Measurements from ENCODE around the gene F5.
A peak's percentile ranks its signal among the peaks of the same experiment; 100 is the strongest.

Gene F5

GRCh38 chr1:169588112-169588511 lies 1.8 kb upstream of the F5 start:
- DNase-seq: no peak

GRCh38 chr1:169586067-169586394 lies 250 bp downstream of the F5 start:
- DNase-seq: no peak

GRCh38 chr1:169585181-169585580 lies 1.1 kb downstream of the F5 start:
- DNase-seq: no peak

- DNase-seq: no peak
Observed at GRCh38 chr1:169584483-169585144, 1.7 kb downstream of the F5 start.

GRCh38 chr1:169577981-169578738 lies 8.1 kb downstream of the F5 start:
- DNase-seq: no peak

- no peak for DNase-seq
Observed at GRCh38 chr1:169576935-169577331, 9.3 kb downstream of the F5 start.

GRCh38 chr1:169576241-169576934 lies 9.9 kb downstream of the F5 start:
- DNase-seq: no peak

- no peak for DNase-seq
Observed at GRCh38 chr1:169574336-169574735, 11.9 kb downstream of the F5 start.

GRCh38 chr1:169572187-169572586 lies 14.1 kb downstream of the F5 start:
- DNase-seq: no peak

- no peak for DNase-seq
Observed at GRCh38 chr1:169571450-169571849, 14.8 kb downstream of the F5 start.

- DNase-seq: no peak
Observed at GRCh38 chr1:169570172-169570574, 16.1 kb downstream of the F5 start.

- no peak for DNase-seq
Observed at GRCh38 chr1:169568497-169568896, 17.8 kb downstream of the F5 start.

GRCh38 chr1:169565335-169566271 lies 20.7 kb downstream of the F5 start:
- DNase-seq: no peak

- DNase-seq: no peak
Observed at GRCh38 chr1:169563650-169564049, 22.6 kb downstream of the F5 start.

- no peak for DNase-seq
Observed at GRCh38 chr1:169563019-169563615, 23.2 kb downstream of the F5 start.

GRCh38 chr1:169561692-169562091 lies 24.6 kb downstream of the F5 start:
- DNase-seq: no peak

- no peak for DNase-seq
Observed at GRCh38 chr1:169557131-169557530, 29.1 kb downstream of the F5 start.

- DNase-seq: no peak
Observed at GRCh38 chr1:169550294-169550693, 36.0 kb downstream of the F5 start.

GRCh38 chr1:169548282-169548681 lies 38.0 kb downstream of the F5 start:
- no peak for DNase-seq

GRCh38 chr1:169546087-169546995 lies 39.9 kb downstream of the F5 start:
- DNase-seq: peak; percentile 38

- no peak for DNase-seq
Observed at GRCh38 chr1:169545472-169545871, 40.8 kb downstream of the F5 start.
